ENCODE results near the gene SPG11.
"Not testable (repeated sequence)": the region's sequence is repeated elsewhere in the genome, so short reads cannot be mapped to it uniquely, and the experiment has no call there.

Gene SPG11

GRCh38 chr15:44706946-44707636 lies 43.6 kb upstream of the SPG11 start:
- no peaks in the 10 kb centered on the region for H3K27me3 ChIP-seq (ENCODE audit: insufficient read depth, low read depth, severe bottlenecking)
- no peak for DNase-seq
- no peaks in the 10 kb centered on the region; the same call in 1 of the 2 replicates for H3K36me3 ChIP-seq
- no peak overlapping the region for H3K27ac ChIP-seq
- H3K9me3 ChIP-seq (ENCODE audit: severe bottlenecking) = no peaks in the 10 kb centered on the region
- no peak for TF ChIP-seq CTCF (IDR thresholded peaks at IDR 0.05; ENCODE audit: low read depth, low read length)
- H3K4me3 ChIP-seq (ENCODE audit: low read depth, low read length) = no peak overlapping the region

DNA sequence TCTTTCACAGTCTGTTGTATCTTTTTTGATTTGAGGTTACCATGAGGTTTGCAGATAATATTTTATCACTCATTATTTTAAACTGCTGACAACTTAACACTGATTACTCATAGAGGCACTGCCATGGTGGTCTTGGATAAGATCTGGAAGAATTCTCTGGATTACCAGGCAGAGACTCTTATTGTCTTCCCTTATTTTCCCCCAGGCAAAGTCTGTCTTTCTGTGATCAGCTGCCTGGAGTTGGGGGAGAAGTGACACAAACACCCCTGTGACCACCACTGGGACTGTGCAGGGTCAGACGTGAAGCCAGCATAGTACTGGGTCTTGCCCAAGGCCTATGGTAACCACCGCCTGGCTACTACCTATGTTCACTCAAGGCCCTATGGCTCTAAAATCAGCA lies 42.9 kb upstream of the SPG11 start:
- Histone ChIP-seq H3K27me3 (ENCODE audit: insufficient read depth, low read depth, severe bottlenecking) (no peaks in the 10 kb centered on the region), H3K4me3 (ENCODE audit: low read depth, low read length) (no peak overlapping the region), H3K9me3 (ENCODE audit: severe bottlenecking) (no peaks in the 10 kb centered on the region), H3K27ac (no peak overlapping the region), H3K36me3 (no peaks in the 10 kb centered on the region; the same call in 1 of the 2 replicates)
- no peak for TF ChIP-seq CTCF (IDR thresholded peaks at IDR 0.05; ENCODE audit: low read depth, low read length)
- no peak for DNase-seq

DNA sequence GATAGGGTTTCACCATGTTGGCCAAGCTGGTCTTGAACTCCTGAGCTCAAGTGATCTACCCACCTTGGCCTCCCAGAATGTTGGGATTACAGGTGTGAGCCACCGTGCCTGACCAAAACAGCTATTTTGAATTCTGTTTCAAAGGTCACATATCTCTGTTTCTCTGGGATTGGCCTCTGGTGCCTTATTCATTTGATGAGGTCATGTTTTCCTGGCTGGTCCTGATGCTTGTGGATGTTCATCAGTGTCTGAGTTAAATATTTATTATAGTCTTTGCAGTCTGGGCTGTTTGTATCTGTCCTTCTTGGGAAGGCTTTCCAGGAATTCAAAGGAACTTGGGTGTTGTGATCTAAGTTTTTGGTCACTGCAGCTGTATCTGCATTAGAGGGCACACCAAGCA lies 42.5 kb upstream of the SPG11 start:
- no peak overlapping the region for H3K27ac ChIP-seq
- no peak for DNase-seq
- no peak overlapping the region for H3K4me3 ChIP-seq (ENCODE audit: low read depth, low read length)
- no peak for TF ChIP-seq CTCF (IDR thresholded peaks at IDR 0.05; ENCODE audit: low read depth, low read length)
- H3K27me3 ChIP-seq (ENCODE audit: insufficient read depth, low read depth, severe bottlenecking) = no peaks in the 10 kb centered on the region
- no peaks in the 10 kb centered on the region for H3K36me3 ChIP-seq
- H3K9me3 ChIP-seq (ENCODE audit: severe bottlenecking) = no peaks in the 10 kb centered on the region

- not testable (repeated sequence) for H3K9me3 ChIP-seq (ENCODE audit: severe bottlenecking); H3K36me3 ChIP-seq; H3K27ac ChIP-seq; H3K27me3 ChIP-seq (ENCODE audit: insufficient read depth, low read depth, severe bottlenecking); DNase-seq; H3K4me3 ChIP-seq (ENCODE audit: low read depth, low read length)
Measured at GRCh38 chr15:44700676-44701075, 37.2 kb upstream of the SPG11 start.

DNA sequence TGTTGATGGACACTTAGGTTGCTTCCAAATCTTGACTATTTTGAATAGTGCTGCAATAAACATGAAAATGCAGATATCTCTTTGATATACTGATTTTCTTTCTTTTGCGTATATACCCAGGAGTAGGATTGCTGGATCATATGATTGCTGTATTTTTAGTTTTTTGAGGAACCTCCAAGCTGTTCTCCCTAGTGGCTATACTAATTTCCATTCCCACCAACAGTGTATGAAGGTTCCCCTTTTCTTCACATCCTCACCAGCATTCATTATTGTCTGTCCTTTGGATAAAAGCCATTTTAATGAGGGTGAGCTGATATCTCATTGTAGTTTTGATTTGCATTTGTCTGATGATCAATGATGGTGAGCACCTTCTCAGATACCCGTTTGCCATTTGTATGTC lies 35.2 kb upstream of the SPG11 start:
- no peaks in the 10 kb centered on the region for H3K27me3 ChIP-seq (ENCODE audit: insufficient read depth, low read depth, severe bottlenecking)
- no peak overlapping the region for H3K27ac ChIP-seq
- no peak for DNase-seq
- H3K4me3 ChIP-seq (ENCODE audit: low read depth, low read length) = no peak overlapping the region
- no peaks in the 10 kb centered on the region for H3K36me3 ChIP-seq
- H3K9me3 ChIP-seq (ENCODE audit: severe bottlenecking) = peaks cover 2% of the 10 kb centered on the region
- no peak for TF ChIP-seq CTCF (IDR thresholded peaks at IDR 0.05; ENCODE audit: low read depth, low read length)

- H3K4me3 ChIP-seq (ENCODE audit: low read depth, low read length) = no peak overlapping the region
- TF ChIP-seq CTCF (IDR thresholded peaks at IDR 0.05; ENCODE audit: low read depth, low read length) = no peak
- peaks cover 2% of the 10 kb centered on the region for H3K9me3 ChIP-seq (ENCODE audit: severe bottlenecking)
- no peak for DNase-seq
- no peaks in the 10 kb centered on the region for H3K36me3 ChIP-seq
- H3K27me3 ChIP-seq (ENCODE audit: insufficient read depth, low read depth, severe bottlenecking) = no peaks in the 10 kb centered on the region
- H3K27ac ChIP-seq = no peak overlapping the region
Measured at GRCh38 chr15:44697014-44697413, 33.6 kb upstream of the SPG11 start.

Data from WERI-Rb-1 (cell line).